ENCODE results near the gene NKX2-8.

Gene NKX2-8

GRCh38 chr14:36617824-36618223, 35.4 kb upstream of the NKX2-8 start:
- TF ChIP-seq SPI1 (IDR thresholded peaks at IDR 0.05; ENCODE audit: borderline replicate concordance, low read depth) (no peak), CTCF (IDR thresholded peaks at IDR 0.05; ENCODE audit: insufficient read depth, low read length) (no peak), POLR2AphosphoS5 (IDR thresholded peaks at IDR 0.05; ENCODE audit: low read depth) (no peak), GABPA (IDR thresholded peaks at IDR 0.05; ENCODE audit: low read depth) (no peak), REST (IDR thresholded peaks at IDR 0.05; ENCODE audit: insufficient replicate concordance, low read depth) (no peak)
- H3K4me3 ChIP-seq (replicated peaks; ENCODE audit: insufficient read depth, low read length) = no peak overlapping the region
- DNase-seq (ENCODE audit: low read depth in 1 of 2, low spot score in 1 of 2) = no peak
- H3K27me3 ChIP-seq (ENCODE audit: insufficient read depth, poor library complexity, severe bottlenecking) = no peaks in the 10 kb centered on the region
- H3K27ac ChIP-seq (replicated peaks) = no peak overlapping the region

- Histone ChIP-seq H3K27me3 (ENCODE audit: insufficient read depth, poor library complexity, severe bottlenecking) (peaks cover 4% of the 10 kb centered on the region), H3K27ac (replicated peaks) (no peak overlapping the region), H3K4me3 (replicated peaks; ENCODE audit: insufficient read depth, low read length) (no peak overlapping the region)
- TF ChIP-seq SPI1 (IDR thresholded peaks at IDR 0.05; ENCODE audit: borderline replicate concordance, low read depth) (no peak), GABPA (IDR thresholded peaks at IDR 0.05; ENCODE audit: low read depth) (no peak), CTCF (IDR thresholded peaks at IDR 0.05; ENCODE audit: insufficient read depth, low read length) (no peak), REST (IDR thresholded peaks at IDR 0.05; ENCODE audit: insufficient replicate concordance, low read depth) (no peak), POLR2AphosphoS5 (IDR thresholded peaks at IDR 0.05; ENCODE audit: low read depth) (no peak)
- no peak for DNase-seq (ENCODE audit: low read depth in 1 of 2, low spot score in 1 of 2)
These were observed 23.1 kb upstream of the NKX2-8 start for GRCh38 chr14:36605506-36605857.

- TF ChIP-seq GABPA (IDR thresholded peaks at IDR 0.05; ENCODE audit: low read depth) (no peak), CTCF (IDR thresholded peaks at IDR 0.05; ENCODE audit: insufficient read depth, low read length) (peak; percentile 83)
- Histone ChIP-seq H3K27me3 (ENCODE audit: insufficient read depth, poor library complexity, severe bottlenecking) (peaks cover 7% of the 10 kb centered on the region), H3K27ac (replicated peaks) (no peak overlapping the region), H3K4me3 (replicated peaks; ENCODE audit: insufficient read depth, low read length) (no peak overlapping the region)
- peak in 1 of 2 experiments; percentile 56 for DNase-seq (ENCODE audit: low read depth in 1 of 2, low spot score in 1 of 2)
These were observed 22.5 kb upstream of the NKX2-8 start for GRCh38 chr14:36604757-36605505.

GRCh38 chr14:36600431-36600830, 18.0 kb upstream of the NKX2-8 start:
- peaks cover 3% of the 10 kb centered on the region for H3K27me3 ChIP-seq (ENCODE audit: insufficient read depth, poor library complexity, severe bottlenecking)
- TF ChIP-seq GABPA (IDR thresholded peaks at IDR 0.05; ENCODE audit: low read depth) = no peak
- no peak for TF ChIP-seq REST (IDR thresholded peaks at IDR 0.05; ENCODE audit: insufficient replicate concordance, low read depth)
- TF ChIP-seq SPI1 (IDR thresholded peaks at IDR 0.05; ENCODE audit: borderline replicate concordance, low read depth) = no peak
- TF ChIP-seq CTCF (IDR thresholded peaks at IDR 0.05; ENCODE audit: insufficient read depth, low read length) = no peak
- no peak for TF ChIP-seq POLR2AphosphoS5 (IDR thresholded peaks at IDR 0.05; ENCODE audit: low read depth)
- H3K4me3 ChIP-seq (replicated peaks; ENCODE audit: insufficient read depth, low read length) = no peak overlapping the region
- DNase-seq (ENCODE audit: low read depth in 1 of 2, low spot score in 1 of 2) = no peak
- no peak overlapping the region for H3K27ac ChIP-seq (replicated peaks)
